ENCODE data around the gene ZMYND10.

Gene ZMYND10

GRCh38 chr3:50304601-50305000 lies 40.9 kb downstream of the ZMYND10 start:
- Histone ChIP-seq H3K4me3 (ENCODE audit: low read length in 2 of 2) (no peak overlapping the region), H3K9ac (ENCODE audit: low read depth in 1 of 2, low read length in 2 of 2) (no peak overlapping the region), H3K36me3 (ENCODE audit: control insufficient read depth in 2 of 2, insufficient read depth in 2 of 2, low read length in 2 of 2) (no peaks in the 10 kb centered on the region), H3K9me3 (ENCODE audit: control insufficient read depth in 2 of 2, low read length in 2 of 2) (no peaks in the 10 kb centered on the region), H3K27me3 (ENCODE audit: control insufficient read depth in 2 of 2, insufficient read depth in 2 of 2, low read length in 2 of 2) (no peaks in the 10 kb centered on the region), H3K27ac (ENCODE audit: low read depth in 2 of 2, low read length in 2 of 2) (no peak overlapping the region), H3K4me1 (ENCODE audit: control insufficient read depth in 2 of 2, insufficient read depth in 2 of 2, low read length in 2 of 2) (peaks cover 16 to 21% of the 10 kb centered on the region in 2 donors)

- Histone ChIP-seq H3K27ac (ENCODE audit: low read depth in 2 of 2, low read length in 2 of 2) (peak within 1 kb of the TSS; percentile 19 to 58), H3K9ac (ENCODE audit: low read depth in 1 of 2, low read length in 2 of 2) (peak within 1 kb of the TSS in 1 of 2 donors; percentile 61), H3K9me3 (ENCODE audit: control insufficient read depth in 2 of 2, low read length in 2 of 2) (no peaks in the 10 kb centered on the region), H3K27me3 (ENCODE audit: control insufficient read depth in 2 of 2, insufficient read depth in 2 of 2, low read length in 2 of 2) (no peaks in the 10 kb centered on the region), H3K4me1 (ENCODE audit: control insufficient read depth in 2 of 2, insufficient read depth in 2 of 2, low read length in 2 of 2) (peaks cover 25 to 31% of the 10 kb centered on the region in 2 donors), H3K4me3 (ENCODE audit: low read length in 2 of 2) (no peak within 1 kb of the TSS), H3K36me3 (ENCODE audit: control insufficient read depth in 2 of 2, insufficient read depth in 2 of 2, low read length in 2 of 2) (no peaks in the 10 kb centered on the region)
These were observed 42.3 kb downstream of the ZMYND10 start, which contains the start of gene HYAL1 for GRCh38 chr3:50303013-50303815. HYAL1 (minus strand) TSS chr3:50303574; CDS start chr3:50302956, 618 bp downstream.

GRCh38 chr3:50302095-50303012 lies 43.2 kb downstream of the ZMYND10 start:
- peak overlapping the region in 1 of 2 donors; percentile 19 for H3K27ac ChIP-seq (ENCODE audit: low read depth in 2 of 2, low read length in 2 of 2)
- no peaks in the 10 kb centered on the region for H3K36me3 ChIP-seq (ENCODE audit: control insufficient read depth in 2 of 2, insufficient read depth in 2 of 2, low read length in 2 of 2)
- H3K4me1 ChIP-seq (ENCODE audit: control insufficient read depth in 2 of 2, insufficient read depth in 2 of 2, low read length in 2 of 2): peaks cover 28 to 34% of the 10 kb centered on the region in 2 donors
- no peaks in the 10 kb centered on the region for H3K27me3 ChIP-seq (ENCODE audit: control insufficient read depth in 2 of 2, insufficient read depth in 2 of 2, low read length in 2 of 2)
- H3K9ac ChIP-seq (ENCODE audit: low read depth in 1 of 2, low read length in 2 of 2): no peak overlapping the region
- no peaks in the 10 kb centered on the region for H3K9me3 ChIP-seq (ENCODE audit: control insufficient read depth in 2 of 2, low read length in 2 of 2)
- H3K4me3 ChIP-seq (ENCODE audit: low read length in 2 of 2): no peak overlapping the region

GRCh38 chr3:50300681-50301254 lies 44.8 kb downstream of the ZMYND10 start:
- Histone ChIP-seq H3K27me3 (ENCODE audit: control insufficient read depth in 2 of 2, insufficient read depth in 2 of 2, low read length in 2 of 2) (no peaks in the 10 kb centered on the region), H3K4me1 (ENCODE audit: control insufficient read depth in 2 of 2, insufficient read depth in 2 of 2, low read length in 2 of 2) (peaks cover 28 to 34% of the 10 kb centered on the region in 2 donors), H3K27ac (ENCODE audit: low read depth in 2 of 2, low read length in 2 of 2) (peak overlapping the region; percentile 88 to 93), H3K9me3 (ENCODE audit: control insufficient read depth in 2 of 2, low read length in 2 of 2) (no peaks in the 10 kb centered on the region), H3K4me3 (ENCODE audit: low read length in 2 of 2) (peak overlapping the region in 1 of 2 donors; percentile 66), H3K36me3 (ENCODE audit: control insufficient read depth in 2 of 2, insufficient read depth in 2 of 2, low read length in 2 of 2) (no peaks in the 10 kb centered on the region), H3K9ac (ENCODE audit: low read depth in 1 of 2, low read length in 2 of 2) (peak overlapping the region; percentile 69 to 82)

- Histone ChIP-seq H3K4me3 (ENCODE audit: low read length in 2 of 2) (peak overlapping the region; percentile 66 to 70), H3K36me3 (ENCODE audit: control insufficient read depth in 2 of 2, insufficient read depth in 2 of 2, low read length in 2 of 2) (no peaks in the 10 kb centered on the region), H3K27me3 (ENCODE audit: control insufficient read depth in 2 of 2, insufficient read depth in 2 of 2, low read length in 2 of 2) (no peaks in the 10 kb centered on the region), H3K27ac (ENCODE audit: low read depth in 2 of 2, low read length in 2 of 2) (peak overlapping the region; percentile 88 to 93), H3K9me3 (ENCODE audit: control insufficient read depth in 2 of 2, low read length in 2 of 2) (no peaks in the 10 kb centered on the region), H3K4me1 (ENCODE audit: control insufficient read depth in 2 of 2, insufficient read depth in 2 of 2, low read length in 2 of 2) (peaks cover 28 to 34% of the 10 kb centered on the region in 2 donors), H3K9ac (ENCODE audit: low read depth in 1 of 2, low read length in 2 of 2) (peak overlapping the region; percentile 69 to 82)
These were observed 45.4 kb downstream of the ZMYND10 start for GRCh38 chr3:50299929-50300680.

GRCh38 chr3:50299638-50299928 lies 45.9 kb downstream of the ZMYND10 start:
- Histone ChIP-seq H3K4me1 (ENCODE audit: control insufficient read depth in 2 of 2, insufficient read depth in 2 of 2, low read length in 2 of 2) (peaks cover 28 to 34% of the 10 kb centered on the region in 2 donors), H3K27me3 (ENCODE audit: control insufficient read depth in 2 of 2, insufficient read depth in 2 of 2, low read length in 2 of 2) (no peaks in the 10 kb centered on the region), H3K4me3 (ENCODE audit: low read length in 2 of 2) (peak overlapping the region; percentile 66 to 70), H3K36me3 (ENCODE audit: control insufficient read depth in 2 of 2, insufficient read depth in 2 of 2, low read length in 2 of 2) (no peaks in the 10 kb centered on the region), H3K27ac (ENCODE audit: low read depth in 2 of 2, low read length in 2 of 2) (peak overlapping the region; percentile 88 to 93), H3K9ac (ENCODE audit: low read depth in 1 of 2, low read length in 2 of 2) (peak overlapping the region; percentile 69 to 82), H3K9me3 (ENCODE audit: control insufficient read depth in 2 of 2, low read length in 2 of 2) (no peaks in the 10 kb centered on the region)

- Histone ChIP-seq H3K27me3 (ENCODE audit: control insufficient read depth in 2 of 2, insufficient read depth in 2 of 2, low read length in 2 of 2) (no peaks in the 10 kb centered on the region), H3K4me1 (ENCODE audit: control insufficient read depth in 2 of 2, insufficient read depth in 2 of 2, low read length in 2 of 2) (peaks cover 28 to 34% of the 10 kb centered on the region in 2 donors), H3K9ac (ENCODE audit: low read depth in 1 of 2, low read length in 2 of 2) (peak within 1 kb of the TSS; percentile 90 to 99), H3K4me3 (ENCODE audit: low read length in 2 of 2) (peak within 1 kb of the TSS; percentile 87 to 91), H3K27ac (ENCODE audit: low read depth in 2 of 2, low read length in 2 of 2) (peak within 1 kb of the TSS; percentile 96 to 97), H3K36me3 (ENCODE audit: control insufficient read depth in 2 of 2, insufficient read depth in 2 of 2, low read length in 2 of 2) (no peaks in the 10 kb centered on the region), H3K9me3 (ENCODE audit: control insufficient read depth in 2 of 2, low read length in 2 of 2) (no peaks in the 10 kb centered on the region)
These were observed 46.5 kb downstream of the ZMYND10 start, which contains the start of the genes HYAL3 and NAA80 for GRCh38 chr3:50298836-50299637. HYAL3 (minus strand) TSS chr3:50299405; CDS start chr3:50295602, 3,803 bp downstream. NAA80 (minus strand) TSS chr3:50299405; CDS start chr3:50297463, 1,942 bp downstream.

GRCh38 chr3:50297896-50298725 lies 47.4 kb downstream of the ZMYND10 start:
- Histone ChIP-seq H3K9ac (ENCODE audit: low read depth in 1 of 2, low read length in 2 of 2) (peak overlapping the region; percentile 90 to 99), H3K36me3 (ENCODE audit: control insufficient read depth in 2 of 2, insufficient read depth in 2 of 2, low read length in 2 of 2) (no peaks in the 10 kb centered on the region), H3K9me3 (ENCODE audit: control insufficient read depth in 2 of 2, low read length in 2 of 2) (no peaks in the 10 kb centered on the region), H3K4me1 (ENCODE audit: control insufficient read depth in 2 of 2, insufficient read depth in 2 of 2, low read length in 2 of 2) (peaks cover 28 to 30% of the 10 kb centered on the region in 2 donors), H3K27me3 (ENCODE audit: control insufficient read depth in 2 of 2, insufficient read depth in 2 of 2, low read length in 2 of 2) (no peaks in the 10 kb centered on the region), H3K27ac (ENCODE audit: low read depth in 2 of 2, low read length in 2 of 2) (peak overlapping the region; percentile 96 to 97), H3K4me3 (ENCODE audit: low read length in 2 of 2) (peak overlapping the region; percentile 87 to 91)

Measured in mucosa of rectum (tissue), 2 donors.